Non-pigmented ciliary epithelial cell (primary cell): ENCODE data around the gene CHD5.

ENCODE experiments used
- DNase-seq: peaks from one replicate; pipeline ENCODE4 v3.0.0-alpha.2; 2010; ENCODE audit warnings: low read depth

The CHD5 gene

GRCh38 chr1:6200188-6200809 lies 20.2 kb upstream of the CHD5 start:
- DNase-seq, result no peak

- peak; percentile 97 for DNase-seq
Observed at GRCh38 chr1:6199298-6200187, 19.4 kb upstream of the CHD5 start, which contains the start of gene RPL22. TSS of gene RPL22 (minus strand) at chr1:6199595. CDS start at chr1:6199573, 22 bp downstream.

- no peak for DNase-seq
Observed at GRCh38 chr1:6198646-6199297, 18.7 kb upstream of the CHD5 start.

GRCh38 chr1:6197746-6198427 lies 17.8 kb upstream of the CHD5 start:
- no peak for DNase-seq

- DNase-seq, result no peak
Observed at GRCh38 chr1:6191968-6192367, 11.8 kb upstream of the CHD5 start.

GRCh38 chr1:6188466-6188865 lies 8.3 kb upstream of the CHD5 start:
- DNase-seq, result no peak

GRCh38 chr1:6185635-6186382 lies 5.7 kb upstream of the CHD5 start:
- no peak for DNase-seq

GRCh38 chr1:6185151-6185550 lies 5.0 kb upstream of the CHD5 start:
- peak; percentile 48 for DNase-seq

GRCh38 chr1:6184083-6184783 lies 4.1 kb upstream of the CHD5 start:
- DNase-seq, result no peak

- DNase-seq, result no peak
Observed at GRCh38 chr1:6183520-6183989, 3.4 kb upstream of the CHD5 start.

GRCh38 chr1:6181347-6181770 lies 1.2 kb upstream of the CHD5 start:
- no peak for DNase-seq

GRCh38 chr1:6180707-6181311 lies 688 bp upstream of the CHD5 start:
- DNase-seq, result no peak

- DNase-seq, result no peak
Observed at GRCh38 chr1:6179564-6180175, 451 bp downstream of the CHD5 start.

- DNase-seq, result no peak
Observed at GRCh38 chr1:6178751-6179563, 1.2 kb downstream of the CHD5 start.

- DNase-seq, result no peak
Observed at GRCh38 chr1:6177681-6178380, 2.3 kb downstream of the CHD5 start.

- DNase-seq, result no peak
Observed at GRCh38 chr1:6176779-6177178, 3.3 kb downstream of the CHD5 start.

GRCh38 chr1:6175411-6175828 lies 4.7 kb downstream of the CHD5 start:
- no peak for DNase-seq
